ENCODE measurements around the gene GLMN. TPM values are rescaled to one million over a fixed set of nuclear protein-coding genes. Genes with fewer than 3 reads are reported as not detected.

Gene GLMN
- total RNA-seq, 1 experiment from 2014 or later = 10.4 TPM

GRCh38 chr1:92219028-92219427 is 79.8 kb downstream of the GLMN start:
- intact Hi-C loops (cut with micrococcal nuclease; ENCODE audit: unreplicated experiment) = no loop called here
- CTCF ChIA-PET = no interaction called here
- POLR2A ChIA-PET = no interaction called here

GRCh38 chr1:92218559-92218958 is 80.2 kb downstream of the GLMN start:
- Histone ChIP-seq H3K9me3 (ENCODE audit: control insufficient read depth, insufficient read depth, low read depth, low read length) (no peaks in the 10 kb centered on the region), H3K4me1 (ENCODE audit: control insufficient read depth, insufficient read depth, low read length) (no peaks in the 10 kb centered on the region), H3K27me3 (ENCODE audit: control insufficient read depth, insufficient read depth, low read length) (no peaks in the 10 kb centered on the region), H3K27ac (ENCODE audit: low read length) (no peak overlapping the region), H3K36me3 (ENCODE audit: control insufficient read depth, insufficient read depth, low read length) (no peaks in the 10 kb centered on the region), H3K4me3 (ENCODE audit: low read depth in 2 of 2, low read length in 2 of 2) (no peak overlapping the region)
- ATAC-seq (no peak), DNase-seq (ENCODE audit: low read depth, low spot score) (no peak)
- no TSS peak for BruUV-seq (replicated peaks)
- in situ Hi-C loops (cut with HindIII; ENCODE audit: low pct_unique_long_range_greater_than_20kb, low sequenced_read_pairs) = no loop called here
- POLR2A ChIA-PET = no interaction called here
- CTCF ChIA-PET = no interaction called here
- intact Hi-C loops (cut with micrococcal nuclease; ENCODE audit: unreplicated experiment) = no loop called here
- TF ChIP-seq POLR2AphosphoS5 (IDR thresholded peaks at IDR 0.05; ENCODE audit: low read depth, low read length) = no peak
- no peak for TF ChIP-seq CTCF (IDR thresholded peaks at IDR 0.05)
- no peak for TF ChIP-seq REST (IDR thresholded peaks at IDR 0.05; ENCODE audit: insufficient read depth in 1 of 2, low read depth in 2 of 2, low read length in 1 of 2)
- TF ChIP-seq SIN3A (IDR thresholded peaks at IDR 0.05; ENCODE audit: borderline replicate concordance, insufficient read depth, low read depth, low read length) = no peak
- no peak for TF ChIP-seq TCF7L2 (IDR thresholded peaks at IDR 0.05; ENCODE audit: low read depth, low read length)

More at GRCh38 chr1:92219028-92219427, 79.8 kb downstream of the GLMN start:
- no peak for ATAC-seq
- BruUV-seq (replicated peaks) = no TSS peak
- H3K27me3 ChIP-seq (ENCODE audit: control insufficient read depth, insufficient read depth, low read length) = no peaks in the 10 kb centered on the region
- H3K9me3 ChIP-seq (ENCODE audit: control insufficient read depth, insufficient read depth, low read depth, low read length) = no peaks in the 10 kb centered on the region
- TF ChIP-seq TCF7L2 (IDR thresholded peaks at IDR 0.05; ENCODE audit: low read depth, low read length) = no peak
- TF ChIP-seq SIN3A (IDR thresholded peaks at IDR 0.05; ENCODE audit: borderline replicate concordance, insufficient read depth, low read depth, low read length) = no peak
- no peak for TF ChIP-seq REST (IDR thresholded peaks at IDR 0.05; ENCODE audit: insufficient read depth in 1 of 2, low read depth in 2 of 2, low read length in 1 of 2)
- no peak for TF ChIP-seq CTCF (IDR thresholded peaks at IDR 0.05)
- TF ChIP-seq POLR2AphosphoS5 (IDR thresholded peaks at IDR 0.05; ENCODE audit: low read depth, low read length) = no peak
- no peaks in the 10 kb centered on the region for H3K4me1 ChIP-seq (ENCODE audit: control insufficient read depth, insufficient read depth, low read length)
- no peak for DNase-seq (ENCODE audit: low read depth, low spot score)
- in situ Hi-C loops (cut with HindIII; ENCODE audit: low pct_unique_long_range_greater_than_20kb, low sequenced_read_pairs) = no loop called here
- no peaks in the 10 kb centered on the region for H3K36me3 ChIP-seq (ENCODE audit: control insufficient read depth, insufficient read depth, low read length)
- no peak overlapping the region for H3K27ac ChIP-seq (ENCODE audit: low read length)
- no peak overlapping the region for H3K4me3 ChIP-seq (ENCODE audit: low read depth in 2 of 2, low read length in 2 of 2)
